Measurements from ENCODE around the gene TNRC6B. TPM values are rescaled to one million over a fixed set of nuclear protein-coding genes. Genes with fewer than 3 reads are reported as not detected.

TNRC6B gene
- total RNA-seq, 1 donor: 105 TPM

Other genes with a start within 250 kb of the TNRC6B start
- not detected for gene TMA7B, start 217.5 kb upstream of the TNRC6B start, total RNA-seq
- gene FAM83F, start 183.0 kb upstream of the TNRC6B start, total RNA-seq: 0.54 TPM
- 151 TPM for gene ADSL, start 168.6 kb downstream of the TNRC6B start, total RNA-seq
- 52.8 TPM for gene SGSM3, start 192.7 kb downstream of the TNRC6B start, total RNA-seq